HUES48 (cell line): ENCODE measurements around the gene C1QL2.
A peak's percentile ranks its signal among the peaks of the same experiment; 100 is the strongest.

Source experiments
- H3K27ac ChIP-seq: one replicate; pipeline ENCODE4 v1.7.0; 2013; ENCODE audit warnings: low read depth, low read length, inconsistent platforms
- H3K27me3 ChIP-seq: 2 replicates; pipeline ENCODE4 v1.6.1; 2013; ENCODE audit warnings: mild to moderate bottlenecking, low read length; ENCODE audit not compliant: control insufficient read depth, insufficient read depth
- H3K36me3 ChIP-seq: 2 replicates; pipeline ENCODE4 v1.6.1; 2013; ENCODE audit warnings: low read length; ENCODE audit not compliant: control insufficient read depth, insufficient read depth
- H3K4me1 ChIP-seq: 2 replicates; pipeline ENCODE4 v1.6.1; 2013; ENCODE audit warnings: mild to moderate bottlenecking, low read length; ENCODE audit not compliant: control insufficient read depth, insufficient read depth
- H3K4me3 ChIP-seq: 2 replicates; pipeline ENCODE4 v1.5.1; 2013; ENCODE audit warnings: mild to moderate bottlenecking, low read depth, low read length
- H3K9ac ChIP-seq: 2 replicates; pipeline ENCODE4 v1.6.1; 2013; ENCODE audit warnings: mild to moderate bottlenecking, low read depth, low read length, moderate library complexity
- H3K9me3 ChIP-seq: 2 replicates; pipeline ENCODE4 v1.6.1; 2013; ENCODE audit warnings: low read length; ENCODE audit not compliant: control insufficient read depth, insufficient read depth

Gene C1QL2

GRCh38 chr2:119158563-119159347, at the start of gene C1QL2:
Gene C1QL2 (minus strand): TSS chr2:119158751. CDS start chr2:119158269, 482 bp downstream.
- Histone ChIP-seq H3K4me1 (peaks cover 34% of the 10 kb centered on the region), H3K4me3 (peak within 1 kb of the TSS; percentile 66), H3K27ac (no peak within 1 kb of the TSS), H3K9ac (no peak within 1 kb of the TSS), H3K27me3 (peaks cover 64% of the 10 kb centered on the region), H3K36me3 (no peaks in the 10 kb centered on the region), H3K9me3 (no peaks in the 10 kb centered on the region)

DNA sequence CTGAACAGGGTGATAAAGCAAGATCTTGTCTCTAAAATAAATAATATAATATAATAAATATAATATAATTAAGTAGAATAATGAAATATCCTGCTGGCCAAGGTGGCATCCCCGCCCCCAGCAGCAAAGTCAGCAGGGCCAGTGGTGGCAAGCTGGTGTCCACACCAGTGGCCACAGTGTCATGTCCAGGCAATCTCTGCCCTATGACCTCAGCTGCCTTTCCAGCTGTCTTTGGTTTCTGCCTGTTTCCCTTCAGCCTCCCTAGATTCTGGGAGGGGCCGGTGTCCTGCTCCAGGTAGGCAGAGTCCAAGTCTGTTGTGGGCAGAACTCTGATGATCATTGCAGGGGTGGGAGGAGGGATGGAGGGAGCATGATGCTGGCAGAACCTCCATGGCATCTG, 48.9 kb upstream of the C1QL2 start:
- Histone ChIP-seq H3K4me1 (no peaks in the 10 kb centered on the region), H3K27ac (no peak overlapping the region), H3K9me3 (no peaks in the 10 kb centered on the region)

DNA sequence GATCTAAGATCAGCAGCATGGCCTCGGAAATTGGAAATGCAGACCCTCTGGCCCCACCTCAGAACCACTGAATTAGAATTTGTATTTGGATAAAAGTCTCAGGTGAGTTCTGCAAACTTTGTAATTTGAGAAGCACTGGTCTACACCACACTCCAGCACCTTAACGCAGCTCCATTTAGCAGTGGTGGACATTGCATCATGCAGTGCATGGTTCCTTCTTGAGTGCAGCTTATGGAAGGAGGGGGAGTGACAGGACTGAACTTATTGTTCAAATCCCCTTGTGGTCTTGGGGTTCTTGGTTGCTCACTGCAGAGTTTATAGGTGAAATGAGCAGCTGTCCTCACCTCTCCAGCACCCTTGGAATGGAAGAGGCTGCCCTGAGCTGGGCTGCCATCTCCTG, 47.6 kb upstream of the C1QL2 start:
- no peaks in the 10 kb centered on the region for H3K9me3 ChIP-seq
- no peak overlapping the region for H3K9ac ChIP-seq
- H3K4me1 ChIP-seq = no peaks in the 10 kb centered on the region
- H3K4me3 ChIP-seq = no peak overlapping the region
- no peak overlapping the region for H3K27ac ChIP-seq
- H3K36me3 ChIP-seq = no peaks in the 10 kb centered on the region
- H3K27me3 ChIP-seq = no peaks in the 10 kb centered on the region

More for the DNA sequence above, 48.9 kb upstream of the C1QL2 start:
- Histone ChIP-seq H3K27me3 (no peaks in the 10 kb centered on the region), H3K4me3 (no peak overlapping the region), H3K36me3 (no peaks in the 10 kb centered on the region), H3K9ac (no peak overlapping the region)

GRCh38 chr2:119205001-119205706, 46.6 kb upstream of the C1QL2 start:
- Histone ChIP-seq H3K9ac (no peak overlapping the region), H3K27ac (no peak overlapping the region), H3K9me3 (no peaks in the 10 kb centered on the region), H3K36me3 (no peaks in the 10 kb centered on the region), H3K27me3 (peaks cover 2% of the 10 kb centered on the region; the same call in 1 of the 2 replicates), H3K4me1 (no peaks in the 10 kb centered on the region), H3K4me3 (no peak overlapping the region)

GRCh38 chr2:119204525-119204924, 46.0 kb upstream of the C1QL2 start:
- Histone ChIP-seq H3K27me3 (peaks cover 2% of the 10 kb centered on the region; the same call in 1 of the 2 replicates), H3K27ac (no peak overlapping the region), H3K9me3 (no peaks in the 10 kb centered on the region), H3K4me1 (no peaks in the 10 kb centered on the region), H3K36me3 (no peaks in the 10 kb centered on the region), H3K4me3 (no peak overlapping the region), H3K9ac (no peak overlapping the region)

DNA sequence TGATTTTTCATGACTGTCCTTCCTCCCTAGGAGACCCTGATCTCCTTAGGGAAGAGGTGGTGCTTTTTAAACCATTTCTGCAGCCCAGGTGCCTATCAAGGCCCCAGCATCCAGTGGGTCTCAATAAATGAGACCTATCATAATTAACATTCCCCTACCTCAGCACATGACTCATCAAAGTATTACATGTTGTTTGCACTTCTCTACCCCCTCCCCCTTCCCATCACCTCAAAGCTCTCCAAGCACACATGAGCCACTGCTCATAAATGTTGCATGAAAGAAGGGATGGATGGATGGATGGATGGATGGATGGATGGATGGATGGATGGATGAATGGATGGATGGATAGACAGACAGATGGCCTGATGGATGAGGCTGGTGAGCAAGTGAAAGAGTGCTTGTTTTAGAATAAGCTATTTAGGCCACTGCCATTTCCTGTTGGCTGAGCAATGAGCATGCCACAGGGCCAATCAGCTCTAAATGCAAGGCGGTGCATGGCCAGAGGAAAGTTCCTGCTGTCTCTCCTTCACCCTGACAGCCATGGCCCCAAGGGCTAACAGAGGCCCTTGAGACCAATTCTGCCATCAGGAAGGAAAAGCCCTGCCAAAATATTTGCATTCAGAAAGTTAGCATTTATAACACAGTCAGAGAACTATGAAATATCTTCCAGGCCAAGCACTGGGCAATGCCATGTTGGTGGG, 44.2 kb upstream of the C1QL2 start:
- Histone ChIP-seq H3K27me3 (peaks cover 8% of the 10 kb centered on the region; the same call in 1 of the 2 replicates), H3K4me1 (peaks cover under 1% of the 10 kb centered on the region; the same call in 1 of the 2 replicates), H3K36me3 (no peaks in the 10 kb centered on the region), H3K4me3 (no peak overlapping the region), H3K9ac (no peak overlapping the region), H3K27ac (no peak overlapping the region), H3K9me3 (no peaks in the 10 kb centered on the region)

DNA sequence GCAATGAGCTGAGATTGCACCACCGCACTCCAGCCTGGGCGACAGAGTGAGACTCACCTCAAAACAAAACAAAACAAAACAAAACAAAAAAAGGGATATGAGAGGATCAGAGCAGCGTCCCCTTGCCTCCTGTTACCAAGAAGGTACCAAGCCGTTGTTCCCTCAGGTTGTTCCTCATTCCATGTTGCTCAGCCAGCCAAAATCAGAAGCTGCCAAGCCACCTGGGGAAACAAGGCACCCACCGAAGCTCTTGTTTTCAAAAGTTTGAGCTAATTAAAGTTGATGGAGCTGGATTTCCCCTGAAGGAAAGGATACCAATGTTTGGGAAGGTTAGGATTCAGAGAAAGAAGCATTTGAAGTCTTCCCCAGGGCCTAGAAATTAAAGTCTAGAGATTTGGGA, 43.3 kb upstream of the C1QL2 start:
- no peak overlapping the region for H3K9ac ChIP-seq
- peaks cover 10% of the 10 kb centered on the region for H3K4me1 ChIP-seq
- H3K4me3 ChIP-seq = no peak overlapping the region
- no peaks in the 10 kb centered on the region for H3K9me3 ChIP-seq
- H3K27me3 ChIP-seq = peaks cover 8% of the 10 kb centered on the region; the same call in 1 of the 2 replicates
- no peak overlapping the region for H3K27ac ChIP-seq
- no peaks in the 10 kb centered on the region for H3K36me3 ChIP-seq

- H3K4me3 ChIP-seq = no peak overlapping the region
- no peaks in the 10 kb centered on the region for H3K9me3 ChIP-seq
- H3K27me3 ChIP-seq = peaks cover 8% of the 10 kb centered on the region; the same call in 1 of the 2 replicates
- no peaks in the 10 kb centered on the region for H3K36me3 ChIP-seq
- peaks cover 17% of the 10 kb centered on the region for H3K4me1 ChIP-seq
- H3K27ac ChIP-seq = no peak overlapping the region
- no peak overlapping the region for H3K9ac ChIP-seq
Measured at GRCh38 chr2:119198240-119198840, 39.8 kb upstream of the C1QL2 start.

GRCh38 chr2:119197529-119198239, 39.1 kb upstream of the C1QL2 start:
- Histone ChIP-seq H3K4me1 (peaks cover 17% of the 10 kb centered on the region), H3K9ac (no peak overlapping the region), H3K9me3 (no peaks in the 10 kb centered on the region), H3K36me3 (no peaks in the 10 kb centered on the region), H3K27me3 (peaks cover 8% of the 10 kb centered on the region; the same call in 1 of the 2 replicates), H3K27ac (no peak overlapping the region), H3K4me3 (no peak overlapping the region)

DNA sequence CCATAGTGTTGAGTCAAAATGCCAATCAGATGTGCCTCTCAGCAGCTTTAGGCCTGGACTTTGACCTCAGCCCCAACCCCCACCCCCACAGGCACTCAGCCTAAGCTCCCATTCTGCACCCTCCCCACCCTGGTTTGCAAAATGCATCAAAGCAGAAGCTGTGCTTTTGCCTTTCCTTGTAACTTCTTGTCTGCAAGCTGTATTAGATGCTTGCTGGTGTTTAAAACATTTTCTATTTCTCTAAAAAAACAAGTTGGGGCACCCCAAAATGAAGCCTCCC, 38.5 kb upstream of the C1QL2 start:
- Histone ChIP-seq H3K4me1 (peaks cover 17% of the 10 kb centered on the region), H3K27ac (peak overlapping the region; percentile 88), H3K9me3 (no peaks in the 10 kb centered on the region), H3K9ac (no peak overlapping the region), H3K27me3 (peaks cover 8% of the 10 kb centered on the region; the same call in 1 of the 2 replicates), H3K4me3 (no peak overlapping the region), H3K36me3 (no peaks in the 10 kb centered on the region)
